Effector memory CD8-positive, alpha-beta T cell (primary cell): Measurements from ENCODE around the gene MTURN.

ENCODE experiments used
- ATAC-seq: fragments of 150-1000 bp; cut with Tn5 transposase; replicated peaks from 2 replicates; pipeline ENCODE4 v1.10.0; 2021; ENCODE audit warnings: mild to moderate bottlenecking, moderate library complexity
- DNase-seq, 3 experiments: peaks; one replicate each; pipeline ENCODE4 v3.0.0; 2021
- H3K27ac Mint-ChIP-seq, 2 donors: one replicate each; pipeline ENCODE4 v1.8.0; 2022; ENCODE audit warnings: mild to moderate bottlenecking in 2 of 2, mixed read lengths in 2 of 2, moderate library complexity in 2 of 2
- H3K27me3 Mint-ChIP-seq, 2 donors: one replicate each; pipeline ENCODE4 v1.8.0; 2022; ENCODE audit warnings: mixed read lengths in 2 of 2
- H3K36me3 Mint-ChIP-seq: one replicate; pipeline ENCODE4 v1.8.0; 2022; ENCODE audit warnings: mild to moderate bottlenecking, moderate library complexity, mixed read lengths; ENCODE audit not compliant: insufficient read depth
- H3K4me1 Mint-ChIP-seq, 2 donors: one replicate each; pipeline ENCODE4 v1.8.0; 2022; ENCODE audit warnings: low read depth in 2 of 2, mixed read lengths in 2 of 2
- H3K4me3 Mint-ChIP-seq, 2 donors: one replicate each; pipeline ENCODE4 v1.8.0; 2022; ENCODE audit warnings: mild to moderate bottlenecking in 2 of 2, mixed read lengths in 2 of 2, moderate library complexity in 2 of 2
- H3K9me3 Mint-ChIP-seq, 2 donors: one replicate each; pipeline ENCODE4 v1.8.0; 2022; ENCODE audit warnings: mixed read lengths in 2 of 2

Gene MTURN

DNA sequence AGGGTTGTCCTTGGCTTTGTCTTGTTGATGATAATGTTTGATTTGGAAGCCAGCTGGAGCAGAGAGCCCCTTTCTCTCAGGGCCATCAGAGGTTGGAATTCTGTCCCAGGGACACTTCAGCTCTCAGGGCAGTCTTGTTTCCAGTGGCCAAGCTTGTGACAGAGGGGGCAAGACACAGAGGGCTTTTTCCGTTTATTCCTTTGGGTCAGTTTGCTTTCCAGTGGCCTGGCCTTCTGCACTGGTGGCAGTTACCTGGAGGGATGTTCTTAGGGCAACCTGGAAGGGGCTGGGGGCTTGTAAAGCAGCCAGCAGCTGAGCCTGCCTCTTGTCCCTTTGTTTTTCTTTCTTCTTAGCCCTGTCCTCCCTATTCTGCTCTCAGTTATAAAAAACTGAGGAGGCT, 62.7 kb downstream of the MTURN start:
- Mint-ChIP-seq H3K27ac (no peak overlapping the region), H3K27me3 (peaks cover 0 to 9% of the 10 kb centered on the region in 2 donors), H3K4me1 (no peaks in the 10 kb centered on the region), H3K4me3 (no peak overlapping the region), H3K36me3 (no peaks in the 10 kb centered on the region), H3K9me3 (peaks cover 0 to 2% of the 10 kb centered on the region in 2 donors)
- no peak for DNase-seq
- no peak for ATAC-seq

DNA sequence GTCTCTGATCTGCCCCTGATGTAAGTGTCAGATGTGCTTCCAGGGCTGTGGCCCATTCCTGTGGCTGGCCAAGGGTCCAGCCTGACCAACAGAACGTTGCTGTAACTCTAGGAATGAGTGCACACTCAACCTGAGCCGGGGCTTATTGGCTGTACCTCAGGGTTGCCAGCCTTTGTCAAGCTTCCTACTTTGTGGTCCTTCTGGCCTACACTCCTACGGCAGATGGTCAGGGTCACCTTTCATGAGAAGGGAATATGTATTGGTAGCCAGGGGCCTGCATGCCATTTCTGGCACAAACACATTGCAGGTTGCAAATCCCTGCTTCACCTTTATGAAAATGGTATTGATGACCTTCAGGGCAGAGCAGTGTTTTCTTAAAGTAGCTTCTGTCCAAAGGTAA, 64.5 kb downstream of the MTURN start:
- peaks cover 0 to 2% of the 10 kb centered on the region in 2 donors for H3K9me3 Mint-ChIP-seq
- ATAC-seq: no peak
- no peak for DNase-seq
- H3K4me3 Mint-ChIP-seq: no peak overlapping the region
- no peaks in the 10 kb centered on the region for H3K4me1 Mint-ChIP-seq
- H3K36me3 Mint-ChIP-seq: no peaks in the 10 kb centered on the region
- H3K27ac Mint-ChIP-seq: no peak overlapping the region
- peaks cover 0 to 9% of the 10 kb centered on the region in 2 donors for H3K27me3 Mint-ChIP-seq

DNA sequence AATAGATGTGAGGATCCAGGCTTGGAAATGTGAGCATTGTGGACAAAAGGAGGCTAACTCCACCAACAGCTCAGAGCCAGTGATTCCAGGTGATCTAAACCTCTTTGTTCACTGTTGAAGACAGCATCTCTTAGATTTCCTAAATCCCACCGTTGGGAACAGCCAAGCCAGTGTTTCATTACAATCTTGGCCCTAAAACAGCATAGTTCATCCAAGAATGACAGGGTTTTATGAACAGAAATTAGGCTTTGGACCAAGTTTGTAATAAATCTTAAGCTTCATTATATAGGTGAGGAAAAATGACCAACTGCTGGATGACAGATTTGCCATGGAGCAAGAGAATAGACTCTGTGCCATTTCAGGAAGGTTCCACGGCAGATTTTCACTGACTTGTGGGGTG, 65.8 kb downstream of the MTURN start:
- DNase-seq (no peak), ATAC-seq (no peak)
- Mint-ChIP-seq H3K27me3 (peaks cover 0 to 1% of the 10 kb centered on the region in 2 donors), H3K4me1 (no peaks in the 10 kb centered on the region), H3K27ac (no peak overlapping the region), H3K9me3 (peaks cover 0 to under 1% of the 10 kb centered on the region in 2 donors), H3K36me3 (no peaks in the 10 kb centered on the region), H3K4me3 (no peak overlapping the region)

DNA sequence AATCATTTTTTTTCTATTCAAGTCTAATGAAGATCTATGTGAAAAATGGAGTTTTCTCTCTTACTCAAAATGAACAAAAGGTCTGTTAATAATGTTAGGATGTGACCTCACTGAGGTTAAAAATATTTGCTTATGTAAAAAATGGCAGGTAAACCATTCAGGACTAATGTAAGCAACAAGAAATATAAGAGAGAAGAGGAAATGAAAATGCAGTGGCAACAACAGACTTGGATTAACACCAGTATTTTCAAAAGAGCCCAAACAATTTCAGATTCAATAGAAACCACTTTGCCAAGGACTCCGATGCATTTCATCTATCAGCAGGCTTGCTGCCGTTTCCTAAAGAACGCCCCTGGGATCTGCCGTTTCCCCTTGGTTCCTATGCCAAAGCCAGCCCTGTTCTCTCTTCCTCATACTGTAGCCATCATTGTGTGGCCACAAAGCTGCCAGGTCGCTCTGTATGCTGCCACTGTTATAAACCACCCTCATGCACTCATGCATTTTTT, 66.4 kb downstream of the MTURN start:
- no peak overlapping the region for H3K27ac Mint-ChIP-seq
- no peaks in the 10 kb centered on the region for H3K27me3 Mint-ChIP-seq
- no peak overlapping the region for H3K4me3 Mint-ChIP-seq
- DNase-seq (no peak), ATAC-seq (no peak)
- H3K36me3 Mint-ChIP-seq: peaks cover 2% of the 10 kb centered on the region
- H3K4me1 Mint-ChIP-seq: no peaks in the 10 kb centered on the region
- no peaks in the 10 kb centered on the region for H3K9me3 Mint-ChIP-seq

DNA sequence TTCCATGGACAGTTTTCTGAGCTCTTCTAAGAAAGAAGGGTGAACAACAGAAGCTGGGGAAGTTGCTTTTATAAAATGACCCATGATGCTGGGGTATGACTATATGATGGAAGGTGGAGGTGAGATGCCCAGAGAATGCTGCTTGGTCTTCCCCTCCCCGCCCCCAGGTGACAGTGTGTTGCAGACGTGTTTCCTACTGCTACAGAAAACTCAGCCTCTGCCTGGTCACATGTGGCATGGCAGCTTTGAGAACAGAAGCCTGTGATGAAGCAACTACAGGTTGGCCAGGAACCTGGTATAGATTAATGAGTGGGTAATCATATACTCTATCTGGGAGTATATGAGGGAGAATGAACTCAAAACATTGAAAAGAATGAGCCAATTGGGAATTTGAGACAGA, 67.1 kb downstream of the MTURN start:
- H3K27ac Mint-ChIP-seq: no peak overlapping the region
- no peaks in the 10 kb centered on the region for H3K9me3 Mint-ChIP-seq
- DNase-seq (no peak), ATAC-seq (no peak)
- H3K27me3 Mint-ChIP-seq: no peaks in the 10 kb centered on the region
- H3K4me1 Mint-ChIP-seq: no peaks in the 10 kb centered on the region
- peaks cover 2% of the 10 kb centered on the region for H3K36me3 Mint-ChIP-seq
- no peak overlapping the region for H3K4me3 Mint-ChIP-seq

DNA sequence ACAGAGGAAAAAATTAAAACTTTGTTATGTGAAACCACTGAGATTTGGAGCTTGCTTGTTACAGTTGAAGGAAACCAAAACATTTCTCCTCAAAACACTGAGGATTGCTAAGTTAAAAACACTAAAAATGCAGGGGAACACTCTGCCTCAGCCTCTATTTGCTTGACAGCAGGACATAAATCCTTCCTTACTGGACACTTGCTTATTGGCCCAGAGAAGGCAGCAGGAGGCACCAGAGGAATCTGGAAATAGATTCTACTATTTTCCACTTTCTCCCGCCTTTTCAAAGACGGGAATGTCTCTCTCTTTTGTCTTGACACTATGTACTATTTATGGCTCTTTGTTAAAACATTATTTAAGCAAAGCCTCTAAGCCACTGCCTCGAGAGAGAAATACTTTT, 67.9 kb downstream of the MTURN start:
- H3K9me3 Mint-ChIP-seq: no peaks in the 10 kb centered on the region
- no peak overlapping the region for H3K27ac Mint-ChIP-seq
- H3K4me3 Mint-ChIP-seq: no peak overlapping the region
- H3K27me3 Mint-ChIP-seq: no peaks in the 10 kb centered on the region
- H3K4me1 Mint-ChIP-seq: no peaks in the 10 kb centered on the region
- H3K36me3 Mint-ChIP-seq: peaks cover 2% of the 10 kb centered on the region
- no peak for DNase-seq
- ATAC-seq: no peak

DNA sequence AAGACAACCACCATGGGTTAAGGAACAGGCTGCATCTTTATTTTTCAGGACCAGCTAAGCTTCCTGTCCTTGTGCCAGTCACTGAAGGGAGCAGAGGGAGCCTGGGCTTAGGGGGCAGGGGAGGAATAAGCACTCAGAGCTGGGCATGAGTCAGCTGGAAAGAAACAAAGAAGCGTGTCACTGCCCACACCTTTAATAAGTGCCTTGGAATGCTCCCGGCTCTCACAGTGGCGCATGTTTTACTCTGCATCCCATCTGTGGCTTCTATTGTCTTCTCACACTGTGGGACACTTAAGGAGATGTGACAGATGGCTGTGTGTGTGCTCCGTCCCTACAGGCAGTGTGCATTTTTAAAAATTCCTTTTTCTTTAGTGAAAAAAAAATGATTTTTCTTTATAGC, 71.7 kb downstream of the MTURN start:
- Mint-ChIP-seq H3K4me3 (no peak overlapping the region), H3K9me3 (no peaks in the 10 kb centered on the region), H3K27ac (peak overlapping the region in 1 of 2 donors; percentile 29), H3K36me3 (peaks cover 2% of the 10 kb centered on the region), H3K4me1 (no peaks in the 10 kb centered on the region), H3K27me3 (peaks cover 0 to 13% of the 10 kb centered on the region in 2 donors)
- no peak for DNase-seq
- ATAC-seq: no peak

DNA sequence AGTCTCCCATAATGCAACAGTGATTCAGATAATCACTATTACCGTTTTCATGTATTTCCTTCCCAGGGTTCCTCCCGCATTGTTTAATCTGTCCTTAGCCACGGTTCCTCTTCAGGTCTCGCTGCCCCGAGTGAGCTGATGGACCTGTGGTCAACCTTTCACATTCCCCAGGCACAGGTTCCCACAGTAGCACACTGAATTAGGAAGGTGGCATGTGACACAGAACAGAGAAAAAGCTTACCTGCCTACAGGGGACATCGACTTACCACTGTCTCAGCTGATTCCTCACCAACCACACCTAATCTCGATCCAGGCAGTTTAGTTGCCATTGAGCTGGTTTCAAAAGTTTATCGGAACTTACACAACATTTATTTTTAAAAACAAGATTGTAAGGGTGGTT, 72.2 kb downstream of the MTURN start:
- H3K4me1 Mint-ChIP-seq: no peaks in the 10 kb centered on the region
- peaks cover 0 to 15% of the 10 kb centered on the region in 2 donors for H3K27me3 Mint-ChIP-seq
- peaks cover 2% of the 10 kb centered on the region for H3K36me3 Mint-ChIP-seq
- DNase-seq (no peak), ATAC-seq (no peak)
- H3K4me3 Mint-ChIP-seq: no peak overlapping the region
- H3K9me3 Mint-ChIP-seq: no peaks in the 10 kb centered on the region
- H3K27ac Mint-ChIP-seq: peak overlapping the region in 1 of 2 donors; percentile 29

DNA sequence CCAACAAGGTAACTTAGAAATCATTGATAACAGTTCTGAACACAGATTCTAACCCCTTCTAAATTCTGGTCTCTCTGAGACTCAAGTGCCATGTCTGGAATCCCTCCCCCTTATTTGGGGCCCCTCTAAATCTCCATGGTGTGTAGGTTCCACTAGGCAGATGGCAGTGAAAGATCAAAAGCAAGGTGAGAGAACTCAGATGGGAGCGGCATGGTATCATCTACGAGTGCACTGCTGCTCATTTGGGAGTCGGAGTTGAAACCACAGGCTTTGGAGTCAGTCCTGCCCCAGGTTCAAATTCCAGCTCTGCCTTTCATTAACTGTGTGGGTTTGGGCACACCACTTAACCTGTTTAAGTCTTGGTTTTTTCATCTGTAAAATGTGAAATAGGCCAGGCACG, 72.6 kb downstream of the MTURN start:
- ATAC-seq (no peak), DNase-seq (no peak)
- Mint-ChIP-seq H3K36me3 (peaks cover 2% of the 10 kb centered on the region), H3K27ac (no peak overlapping the region), H3K9me3 (no peaks in the 10 kb centered on the region), H3K27me3 (peaks cover 0 to 20% of the 10 kb centered on the region in 2 donors), H3K4me1 (no peaks in the 10 kb centered on the region), H3K4me3 (no peak overlapping the region)

DNA sequence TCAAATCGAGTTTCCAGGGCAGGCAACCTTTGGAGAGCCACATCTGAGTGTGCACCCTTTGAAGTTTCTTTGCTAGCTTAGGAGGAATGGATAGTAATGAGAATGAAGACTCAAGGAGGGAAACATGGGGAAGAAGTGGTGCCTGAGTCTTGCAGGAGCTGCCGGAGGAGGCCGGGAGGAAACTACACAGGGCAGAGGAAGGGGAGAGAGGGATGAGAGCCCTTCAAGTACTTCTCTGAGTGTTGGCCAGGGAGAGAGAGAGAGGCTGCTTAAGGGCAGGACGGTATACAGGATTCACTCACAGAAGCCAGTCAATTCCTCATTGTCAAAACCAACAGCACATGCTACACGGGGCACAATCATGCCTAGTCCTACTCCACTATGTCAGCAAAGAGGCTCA, 75.2 kb downstream of the MTURN start:
- Mint-ChIP-seq H3K4me1 (no peaks in the 10 kb centered on the region), H3K4me3 (no peak overlapping the region), H3K9me3 (no peaks in the 10 kb centered on the region), H3K27ac (no peak overlapping the region), H3K27me3 (peaks cover 0 to 38% of the 10 kb centered on the region in 2 donors), H3K36me3 (peaks cover 2% of the 10 kb centered on the region)
- DNase-seq: no peak
- ATAC-seq: no peak
